ENCODE results near the gene ETV6. TPM values are rescaled to one million over a fixed set of nuclear protein-coding genes. Genes with fewer than 3 reads are reported as not detected.
A peak's percentile ranks its signal among the peaks of the same experiment; 100 is the strongest.

Gene ETV6
- total RNA-seq, 2 experiments from 2014 or later, result 28.5 to 30.2 TPM

GRCh38 chr12:11893998-11894397 lies 244.5 kb downstream of the ETV6 start:
- Histone ChIP-seq H3K4me1 (ENCODE audit: insufficient read depth, low read length) (peaks cover 4% of the 10 kb centered on the region), H3K36me3 (ENCODE audit: insufficient read depth, low read length) (peaks cover 23% of the 10 kb centered on the region), H3K4me3 (ENCODE audit: low read length) (no peak overlapping the region), H3K27me3 (ENCODE audit: control insufficient read depth in 1 of 2, insufficient read depth in 2 of 2, low read length in 2 of 2) (no peaks in the 10 kb centered on the region), H3K27ac (ENCODE audit: low read depth in 1 of 2, low read length in 2 of 2) (no peak overlapping the region), H3K9me3 (ENCODE audit: control insufficient read depth in 1 of 2, insufficient read depth in 1 of 2, low read length in 2 of 2) (no peaks in the 10 kb centered on the region)
- DNase-seq (no peak), ATAC-seq (ENCODE audit: poor library complexity) (no peak)
- no peak for TF ChIP-seq CTCF (IDR thresholded peaks at IDR 0.05)
- Mint-ChIP-seq H3K4me1 (ENCODE audit: low read depth) (peaks cover 27% of the 10 kb centered on the region), H3K27ac (no peak overlapping the region), H3K9me3 (no peaks in the 10 kb centered on the region), H3K4me3 (no peak overlapping the region), H3K36me3 (ENCODE audit: low read depth) (peaks cover 40% of the 10 kb centered on the region), H3K27me3 (no peaks in the 10 kb centered on the region)
- ChIA-PET CTCF (no interaction called here), POLR2A (no interaction called here)
- intact Hi-C loops (cut with DNase I, micrococcal nuclease), result no loop called here

DNA sequence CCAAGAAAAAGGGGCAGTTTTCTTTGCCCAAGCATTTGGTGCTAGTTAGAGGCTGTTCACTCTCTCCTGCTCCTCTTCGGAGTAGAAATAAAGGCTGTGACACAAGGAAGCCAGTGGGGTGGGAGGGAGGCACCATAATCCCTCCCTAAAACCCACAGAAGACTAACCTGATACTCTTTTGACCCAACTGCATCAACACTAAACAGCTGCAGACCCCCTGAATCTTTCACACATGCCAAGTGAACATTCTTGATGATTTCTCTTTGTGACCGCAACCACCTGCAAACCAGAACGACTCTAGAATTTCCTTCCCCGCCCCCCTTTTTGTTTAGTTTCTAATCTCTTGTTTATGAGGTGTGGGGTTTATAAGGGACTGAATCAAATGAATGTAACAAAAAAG lies 245.4 kb downstream of the ETV6 start:
- H3K9me3 ChIP-seq (ENCODE audit: control insufficient read depth in 1 of 2, insufficient read depth in 1 of 2, low read length in 2 of 2), result no peaks in the 10 kb centered on the region
- peaks cover 4% of the 10 kb centered on the region for H3K4me1 ChIP-seq (ENCODE audit: insufficient read depth, low read length)
- no peak overlapping the region for H3K27ac ChIP-seq (ENCODE audit: low read depth in 1 of 2, low read length in 2 of 2)
- H3K27me3 ChIP-seq (ENCODE audit: control insufficient read depth in 1 of 2, insufficient read depth in 2 of 2, low read length in 2 of 2), result no peaks in the 10 kb centered on the region
- intact Hi-C loops (cut with DNase I, micrococcal nuclease), result no loop called here
- Mint-ChIP-seq H3K36me3 (ENCODE audit: low read depth) (peaks cover 31% of the 10 kb centered on the region), H3K27me3 (no peaks in the 10 kb centered on the region), H3K4me3 (no peak overlapping the region), H3K9me3 (no peaks in the 10 kb centered on the region), H3K27ac (no peak overlapping the region), H3K4me1 (ENCODE audit: low read depth) (peaks cover 21% of the 10 kb centered on the region)
- peak in 1 of 14 experiments; percentile 29 for DNase-seq
- no peak overlapping the region for H3K4me3 ChIP-seq (ENCODE audit: low read length)
- peaks cover 19% of the 10 kb centered on the region for H3K36me3 ChIP-seq (ENCODE audit: insufficient read depth, low read length)
- ChIA-PET POLR2A (no interaction called here), CTCF (no interaction called here)
- TF ChIP-seq CTCF (IDR thresholded peaks at IDR 0.05), result no peak
- no peak for ATAC-seq (ENCODE audit: poor library complexity)

DNA sequence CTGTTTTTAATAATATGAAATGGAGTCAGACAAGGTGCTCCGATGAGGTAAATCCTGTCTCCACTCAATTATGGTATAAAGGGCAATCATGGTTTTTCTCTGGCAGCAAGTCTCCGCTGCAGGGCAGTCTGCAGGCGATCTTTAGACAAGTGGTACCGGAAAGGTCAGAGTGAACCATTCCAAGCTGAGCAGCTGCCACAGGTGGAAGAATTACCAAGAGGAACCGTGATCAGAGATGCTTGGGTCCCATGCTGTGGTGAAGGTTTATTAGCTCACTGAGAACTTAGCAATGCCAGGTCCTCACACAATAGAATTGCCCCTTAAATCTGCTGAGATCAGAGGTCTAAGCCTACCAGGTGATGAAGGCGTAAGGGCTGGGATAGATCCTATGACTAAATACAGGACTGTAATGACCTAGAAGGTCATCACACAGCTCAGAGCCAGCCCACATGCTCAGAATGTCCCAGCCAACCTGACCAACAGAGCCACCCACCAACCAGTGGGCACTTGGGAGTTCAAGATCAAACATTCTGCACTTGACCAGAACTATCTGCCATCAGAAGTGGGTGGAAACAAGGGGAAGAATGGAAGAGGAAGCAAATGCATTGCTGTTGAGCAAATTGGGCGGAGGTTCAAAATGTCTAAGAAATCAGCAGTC lies 246.1 kb downstream of the ETV6 start:
- DNase-seq (no peak), ATAC-seq (ENCODE audit: poor library complexity) (no peak)
- H3K9me3 ChIP-seq (ENCODE audit: control insufficient read depth in 1 of 2, insufficient read depth in 1 of 2, low read length in 2 of 2), result no peaks in the 10 kb centered on the region
- H3K27ac ChIP-seq (ENCODE audit: low read depth in 1 of 2, low read length in 2 of 2), result no peak overlapping the region
- peaks cover 19% of the 10 kb centered on the region for H3K36me3 ChIP-seq (ENCODE audit: insufficient read depth, low read length)
- H3K27me3 Mint-ChIP-seq, result no peaks in the 10 kb centered on the region
- no peak overlapping the region for H3K4me3 Mint-ChIP-seq
- H3K4me3 ChIP-seq (ENCODE audit: low read length), result no peak overlapping the region
- TF ChIP-seq CTCF (IDR thresholded peaks at IDR 0.05), result no peak
- CTCF ChIA-PET, result interaction anchor here (1.0 kb wide), 1 partner anchor 29 kb away, joined by 3 read pairs; no protein-coding TSS in a partner anchor
- peaks cover 29% of the 10 kb centered on the region for H3K36me3 Mint-ChIP-seq (ENCODE audit: low read depth)
- H3K27me3 ChIP-seq (ENCODE audit: control insufficient read depth in 1 of 2, insufficient read depth in 2 of 2, low read length in 2 of 2), result no peaks in the 10 kb centered on the region
- intact Hi-C loops (cut with DNase I, micrococcal nuclease), result no loop called here
- H3K27ac Mint-ChIP-seq, result no peak overlapping the region
- no peaks in the 10 kb centered on the region for H3K9me3 Mint-ChIP-seq
- POLR2A ChIA-PET, result no interaction called here
- H3K4me1 Mint-ChIP-seq (ENCODE audit: low read depth), result peaks cover 27% of the 10 kb centered on the region
- H3K4me1 ChIP-seq (ENCODE audit: insufficient read depth, low read length), result peaks cover 7% of the 10 kb centered on the region
